ENCODE results near the gene PZP. TPM values are rescaled to one million over a fixed set of nuclear protein-coding genes. Genes with fewer than 3 reads are reported as not detected.

The PZP gene
- total and polyA plus RNA-seq, 2 of the 8 experiments (the other 6 are each of a cell fraction or from before 2014, with no cell fraction given) = 0.08 TPM; not detected in 1

DNA sequence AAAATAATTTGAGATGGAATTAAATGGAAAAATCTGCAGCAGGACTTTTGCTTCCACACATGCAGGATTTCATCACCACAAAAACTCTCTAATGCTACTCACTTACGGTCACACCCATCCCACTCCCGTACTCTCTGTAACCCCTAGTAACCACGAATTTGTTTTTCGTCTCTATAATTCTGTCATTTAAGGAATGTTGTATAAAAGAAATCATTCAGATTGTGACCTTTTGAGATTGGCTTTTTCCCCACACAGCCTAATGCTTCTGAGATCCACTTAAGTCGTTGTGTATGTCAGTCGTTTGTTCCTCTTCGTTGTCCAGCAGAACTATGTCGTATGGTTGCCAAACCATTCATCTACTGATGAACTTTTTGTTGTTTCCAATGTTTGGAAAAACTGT is 19.8 kb upstream of the PZP start:
- Histone ChIP-seq H3K4me2 (ENCODE audit: insufficient read depth in 1 of 2, low read depth in 2 of 2, low read length in 2 of 2) (no peak overlapping the region), H3K9ac (replicated peaks in 1 of 4; ENCODE audit: extremely low read depth in 1 of 4, low read depth in 3 of 4, low read length in 3 of 4) (no peak overlapping the region), H3K27ac (ENCODE audit: low read depth, low read length) (no peak overlapping the region), H3K79me1 (ENCODE audit: low read depth, low read length) (no peaks in the 10 kb centered on the region), H3K27me3 (replicated peaks in 1 of 4; ENCODE audit: control insufficient read depth in 3 of 4, extremely low read depth in 1 of 4, insufficient read depth in 3 of 4, low read length in 3 of 4) (no peaks in the 10 kb centered on the region), H2AK5ac (ENCODE audit: low read depth, low read length) (no peak overlapping the region), H3K56ac (replicated peaks; ENCODE audit: insufficient read length, low read depth, low read length) (no peak overlapping the region), H3K23ac (ENCODE audit: insufficient read length) (no peak overlapping the region), H2AFZ (ENCODE audit: low read length) (no peak overlapping the region), H4K20me1 (replicated peaks in 1 of 2; ENCODE audit: control insufficient read depth in 1 of 2, insufficient read depth in 2 of 2, low read length in 2 of 2) (no peaks in the 10 kb centered on the region), H2BK120ac (replicated peaks; ENCODE audit: low read depth, low read length) (no peak overlapping the region), H2BK20ac (ENCODE audit: low read length) (no peak overlapping the region), H3K14ac (ENCODE audit: insufficient read length) (no peak overlapping the region), H4K91ac (replicated peaks; ENCODE audit: insufficient read length, low read length) (no peak overlapping the region), H3K18ac (ENCODE audit: extremely low read depth, low read length) (no peak overlapping the region), H2BK5ac (ENCODE audit: low read depth, low read length) (no peak overlapping the region), H3K23me2 (ENCODE audit: low read depth, low read length) (no peaks in the 10 kb centered on the region), H3K9me3 (ENCODE audit: insufficient read depth in 2 of 2, low read depth in 1 of 2, low read length in 1 of 2) (peaks cover 0 to 5% of the 10 kb centered on the region in 2 experiments; a peak in 1 of 4 replicates), H2BK15ac (ENCODE audit: low read length) (no peak overlapping the region), H2BK12ac (ENCODE audit: low read depth, low read length) (no peak overlapping the region), H4K8ac (ENCODE audit: extremely low read depth, insufficient read depth, low read length) (no peak overlapping the region), H3K4me1 (replicated peaks in 1 of 4; ENCODE audit: control insufficient read depth in 3 of 4, insufficient read depth in 4 of 4, low read length in 3 of 4) (no peaks in the 10 kb centered on the region), H3K36me3 (ENCODE audit: control insufficient read depth in 2 of 4, insufficient read depth in 4 of 4, low read length in 3 of 4) (no peaks in the 10 kb centered on the region), H4K5ac (ENCODE audit: insufficient read length, low read depth, low read length) (no peak overlapping the region), H3K4me3 (ENCODE audit: extremely low read depth in 1 of 4, insufficient read depth in 2 of 4, low read depth in 3 of 4, low read length in 4 of 4) (no peak overlapping the region), H3K79me2 (ENCODE audit: control insufficient read depth in 1 of 2, insufficient read depth in 2 of 2, low read length in 2 of 2) (no peaks in the 10 kb centered on the region), H3K4ac (replicated peaks; ENCODE audit: insufficient read length, low read depth, low read length) (no peak overlapping the region)
- CTCF ChIA-PET (ENCODE audit: partially characterized antibody) = no interaction called here
- DNase-seq (ENCODE audit: low read depth in 1 of 2, low spot score in 2 of 2) (no peak), FAIRE-seq (no peak)
- POLR2A ChIA-PET (ENCODE audit: partially characterized antibody) = no interaction called here
- TF ChIP-seq CTBP2 (IDR thresholded peaks at IDR 0.05; ENCODE audit: borderline replicate concordance, insufficient read depth, insufficient read length, low read length) = no peak
- TF ChIP-seq RBBP5 (IDR thresholded peaks at IDR 0.05; ENCODE audit: borderline replicate concordance, low read depth, low read length) = no peak
- TF ChIP-seq ASH2L (IDR thresholded peaks at IDR 0.05; ENCODE audit: low read length) = no peak
- no peak for TF ChIP-seq HDAC2 (IDR thresholded peaks at IDR 0.05; ENCODE audit: borderline replicate concordance in 1 of 2, low read depth in 2 of 2, low read length in 2 of 2)
- no peak for TF ChIP-seq NRF1 (IDR thresholded peaks at IDR 0.05; ENCODE audit: low read depth, low read length)
- TF ChIP-seq KDM5A (IDR thresholded peaks at IDR 0.05; ENCODE audit: low read length) = no peak
- TF ChIP-seq EGR1 (IDR thresholded peaks at IDR 0.05; ENCODE audit: borderline replicate concordance, low read depth, low read length) = no peak
- 86% methylated on average over 8 of the region's 8 CpGs; no CpG with 5 or more reads in 1 of the 2 experiments for WGBS, 2 experiments (ENCODE audit: extremely low coverage in 1 of 2, insufficient coverage in 1 of 2, insufficient read length in 1 of 2, insufficient replicate concordance in 2 of 2, low coverage in 1 of 2, low lambda C conversion rate in 2 of 2, missing lambda C conversion rate in 1 of 2)
